Measurements from ENCODE around the gene ATF7.
A peak's percentile ranks its signal among the peaks of the same experiment; 100 is the strongest.
"Not testable (repeated sequence)": the region's sequence is repeated elsewhere in the genome, so short reads cannot be mapped to it uniquely, and the experiment has no call there.

Gene ATF7

GRCh38 chr12:53618275-53618674, 7.9 kb downstream of the ATF7 start:
- DNase-seq = peak; percentile 47 to 57
- TF ChIP-seq GATA1 (IDR thresholded peaks at IDR 0.05; ENCODE audit: low read depth, low read length) (no peak), POLR2A (IDR thresholded peaks at IDR 0.05; ENCODE audit: low read length) (no peak)

GRCh38 chr12:53617700-53618099, 8.5 kb downstream of the ATF7 start:
- DNase-seq = peak in 1 of 2 experiments; percentile 33
- TF ChIP-seq GATA1 (IDR thresholded peaks at IDR 0.05; ENCODE audit: low read depth, low read length) = no peak
- TF ChIP-seq POLR2A (IDR thresholded peaks at IDR 0.05; ENCODE audit: low read length) = no peak

GRCh38 chr12:53616950-53617349, 9.2 kb downstream of the ATF7 start:
- TF ChIP-seq GATA1 (IDR thresholded peaks at IDR 0.05; ENCODE audit: low read depth, low read length) = no peak
- no peak for TF ChIP-seq POLR2A (IDR thresholded peaks at IDR 0.05; ENCODE audit: low read length)
- DNase-seq = no peak

- TF ChIP-seq GATA1 (IDR thresholded peaks at IDR 0.05; ENCODE audit: low read depth, low read length) = no peak
- TF ChIP-seq POLR2A (IDR thresholded peaks at IDR 0.05; ENCODE audit: low read length) = no peak
- DNase-seq = no peak
Observed at GRCh38 chr12:53613821-53614220, 12.4 kb downstream of the ATF7 start.

- DNase-seq = no peak
- TF ChIP-seq POLR2A (IDR thresholded peaks at IDR 0.05; ENCODE audit: low read length) = no peak
- no peak for TF ChIP-seq GATA1 (IDR thresholded peaks at IDR 0.05; ENCODE audit: low read depth, low read length)
Observed at GRCh38 chr12:53612978-53613377, 13.2 kb downstream of the ATF7 start.

- no peak for TF ChIP-seq GATA1 (IDR thresholded peaks at IDR 0.05; ENCODE audit: low read depth, low read length)
- no peak for DNase-seq
Observed at GRCh38 chr12:53611304-53611703, 14.9 kb downstream of the ATF7 start.

GRCh38 chr12:53606688-53607087, 19.5 kb downstream of the ATF7 start:
- DNase-seq = not testable (repeated sequence)

- no peak for DNase-seq
- TF ChIP-seq GATA1 (IDR thresholded peaks at IDR 0.05; ENCODE audit: low read depth, low read length) = no peak
- no peak for TF ChIP-seq POLR2A (IDR thresholded peaks at IDR 0.05; ENCODE audit: low read length)
Observed at GRCh38 chr12:53604581-53604980, 21.6 kb downstream of the ATF7 start.

GRCh38 chr12:53603804-53604203, 22.4 kb downstream of the ATF7 start:
- TF ChIP-seq POLR2A (IDR thresholded peaks at IDR 0.05; ENCODE audit: low read length) (no peak), GATA1 (IDR thresholded peaks at IDR 0.05; ENCODE audit: low read depth, low read length) (no peak)
- DNase-seq = no peak

- TF ChIP-seq POLR2A (IDR thresholded peaks at IDR 0.05; ENCODE audit: low read length) (no peak), GATA1 (IDR thresholded peaks at IDR 0.05; ENCODE audit: low read depth, low read length) (no peak)
- no peak for DNase-seq
Observed at GRCh38 chr12:53603196-53603595, 23.0 kb downstream of the ATF7 start.

- no peak for DNase-seq
- TF ChIP-seq GATA1 (IDR thresholded peaks at IDR 0.05; ENCODE audit: low read depth, low read length) (no peak), POLR2A (IDR thresholded peaks at IDR 0.05; ENCODE audit: low read length) (no peak)
Observed at GRCh38 chr12:53602176-53602864, 23.9 kb downstream of the ATF7 start.

GRCh38 chr12:53601296-53601847, 24.8 kb downstream of the ATF7 start:
- DNase-seq = no peak
- no peak for TF ChIP-seq GATA1 (IDR thresholded peaks at IDR 0.05; ENCODE audit: low read depth, low read length)
- no peak for TF ChIP-seq POLR2A (IDR thresholded peaks at IDR 0.05; ENCODE audit: low read length)

- TF ChIP-seq POLR2A (IDR thresholded peaks at IDR 0.05; ENCODE audit: low read length) (no peak), GATA1 (IDR thresholded peaks at IDR 0.05; ENCODE audit: low read depth, low read length) (no peak)
- DNase-seq = no peak
Observed at GRCh38 chr12:53600490-53601295, 25.5 kb downstream of the ATF7 start.

- DNase-seq = peak in 1 of 2 experiments; percentile 18
- TF ChIP-seq GATA1 (IDR thresholded peaks at IDR 0.05; ENCODE audit: low read depth, low read length) (no peak), POLR2A (IDR thresholded peaks at IDR 0.05; ENCODE audit: low read length) (no peak)
Observed at GRCh38 chr12:53599579-53599978, 26.6 kb downstream of the ATF7 start.

- DNase-seq = not testable (repeated sequence)
Observed at GRCh38 chr12:53598971-53599370, 27.2 kb downstream of the ATF7 start.

Data from erythroblast (primary cell).